Fibroblast of peridontal ligament (primary cell): ENCODE measurements around the gene LRP1.

ENCODE experiments used
- DNase-seq: peaks from one replicate; pipeline ENCODE4 v3.0.0-alpha.2; 2010; ENCODE audit errors: extremely low read depth

LRP1 gene

GRCh38 chr12:57223191-57224165, 95.2 kb downstream of the LRP1 start:
- DNase-seq: no peak

GRCh38 chr12:57224278-57224972, 96.1 kb downstream of the LRP1 start:
- no peak for DNase-seq

GRCh38 chr12:57224973-57225679, 96.8 kb downstream of the LRP1 start:
- DNase-seq: no peak

- no peak for DNase-seq
Measured at GRCh38 chr12:57225680-57226210, 97.5 kb downstream of the LRP1 start.

GRCh38 chr12:57226588-57227314, 98.5 kb downstream of the LRP1 start:
- no peak for DNase-seq

- DNase-seq: peak; percentile 55
Measured at GRCh38 chr12:57227315-57228115, 99.2 kb downstream of the LRP1 start.

- peak; percentile 43 for DNase-seq
Measured at GRCh38 chr12:57229046-57229633, 100.9 kb downstream of the LRP1 start.

- DNase-seq: peak; percentile 97
Measured at GRCh38 chr12:57229634-57230380, 101.5 kb downstream of the LRP1 start, which contains the start of gene SHMT2. Gene SHMT2, plus strand, starts transcription at chr12:57229711. Its CDS starts 68 bp downstream, at chr12:57229779.

GRCh38 chr12:57230381-57231155, 102.3 kb downstream of the LRP1 start:
- DNase-seq: no peak

GRCh38 chr12:57231276-57232021, 103.2 kb downstream of the LRP1 start:
- DNase-seq: no peak

GRCh38 chr12:57232156-57232756, 104.0 kb downstream of the LRP1 start:
- DNase-seq: no peak

GRCh38 chr12:57233357-57234232, 105.3 kb downstream of the LRP1 start:
- peak; percentile 68 for DNase-seq

GRCh38 chr12:57234233-57234570, 105.9 kb downstream of the LRP1 start:
- no peak for DNase-seq

- DNase-seq: no peak
Measured at GRCh38 chr12:57234571-57235016, 106.3 kb downstream of the LRP1 start.

GRCh38 chr12:57235017-57235727, 106.9 kb downstream of the LRP1 start:
- no peak for DNase-seq

GRCh38 chr12:57235728-57236131, 107.4 kb downstream of the LRP1 start:
- no peak for DNase-seq
